Measurements from ENCODE around the gene PLEKHA5.

- TF ChIP-seq POLR2A (IDR thresholded peaks at IDR 0.05) (no peak), POLR2AphosphoS5 (IDR thresholded peaks at IDR 0.05) (no peak), EP300 (IDR thresholded peaks at IDR 0.05) (no peak)
- TF ChIP-seq, protein P1, sequence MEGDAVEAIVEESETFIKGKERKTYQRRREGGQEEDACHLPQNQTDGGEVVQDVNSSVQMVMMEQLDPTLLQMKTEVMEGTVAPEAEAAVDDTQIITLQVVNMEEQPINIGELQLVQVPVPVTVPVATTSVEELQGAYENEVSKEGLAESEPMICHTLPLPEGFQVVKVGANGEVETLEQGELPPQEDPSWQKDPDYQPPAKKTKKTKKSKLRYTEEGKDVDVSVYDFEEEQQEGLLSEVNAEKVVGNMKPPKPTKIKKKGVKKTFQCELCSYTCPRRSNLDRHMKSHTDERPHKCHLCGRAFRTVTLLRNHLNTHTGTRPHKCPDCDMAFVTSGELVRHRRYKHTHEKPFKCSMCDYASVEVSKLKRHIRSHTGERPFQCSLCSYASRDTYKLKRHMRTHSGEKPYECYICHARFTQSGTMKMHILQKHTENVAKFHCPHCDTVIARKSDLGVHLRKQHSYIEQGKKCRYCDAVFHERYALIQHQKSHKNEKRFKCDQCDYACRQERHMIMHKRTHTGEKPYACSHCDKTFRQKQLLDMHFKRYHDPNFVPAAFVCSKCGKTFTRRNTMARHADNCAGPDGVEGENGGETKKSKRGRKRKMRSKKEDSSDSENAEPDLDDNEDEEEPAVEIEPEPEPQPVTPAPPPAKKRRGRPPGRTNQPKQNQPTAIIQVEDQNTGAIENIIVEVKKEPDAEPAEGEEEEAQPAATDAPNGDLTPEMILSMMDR (IDR thresholded peaks at IDR 0.05), result no peak
These were observed 65.4 kb downstream of the PLEKHA5 start for GRCh38 chr12:19194963-19195362.
